Diencephalon (tissue), 1 donor: Measurements from ENCODE around the gene HNF4A. TPM values are rescaled to one million over a fixed set of nuclear protein-coding genes. Genes with fewer than 3 reads are reported as not detected.

Source experiments
- small RNA-seq: library from RNA; depleted of rRNA; stranded (forward); fragments of <200 nt; gene quantifications from one replicate; pipeline ENCODE3, GENCODE V24; 2014
- total RNA-seq: library from RNA; depleted of rRNA; stranded (reverse); fragments of >200 nt; gene quantifications from one replicate; pipeline ENCODE4 v1.2.3, GENCODE V29; 2014

The HNF4A gene
- not detected for total RNA-seq

DNA sequence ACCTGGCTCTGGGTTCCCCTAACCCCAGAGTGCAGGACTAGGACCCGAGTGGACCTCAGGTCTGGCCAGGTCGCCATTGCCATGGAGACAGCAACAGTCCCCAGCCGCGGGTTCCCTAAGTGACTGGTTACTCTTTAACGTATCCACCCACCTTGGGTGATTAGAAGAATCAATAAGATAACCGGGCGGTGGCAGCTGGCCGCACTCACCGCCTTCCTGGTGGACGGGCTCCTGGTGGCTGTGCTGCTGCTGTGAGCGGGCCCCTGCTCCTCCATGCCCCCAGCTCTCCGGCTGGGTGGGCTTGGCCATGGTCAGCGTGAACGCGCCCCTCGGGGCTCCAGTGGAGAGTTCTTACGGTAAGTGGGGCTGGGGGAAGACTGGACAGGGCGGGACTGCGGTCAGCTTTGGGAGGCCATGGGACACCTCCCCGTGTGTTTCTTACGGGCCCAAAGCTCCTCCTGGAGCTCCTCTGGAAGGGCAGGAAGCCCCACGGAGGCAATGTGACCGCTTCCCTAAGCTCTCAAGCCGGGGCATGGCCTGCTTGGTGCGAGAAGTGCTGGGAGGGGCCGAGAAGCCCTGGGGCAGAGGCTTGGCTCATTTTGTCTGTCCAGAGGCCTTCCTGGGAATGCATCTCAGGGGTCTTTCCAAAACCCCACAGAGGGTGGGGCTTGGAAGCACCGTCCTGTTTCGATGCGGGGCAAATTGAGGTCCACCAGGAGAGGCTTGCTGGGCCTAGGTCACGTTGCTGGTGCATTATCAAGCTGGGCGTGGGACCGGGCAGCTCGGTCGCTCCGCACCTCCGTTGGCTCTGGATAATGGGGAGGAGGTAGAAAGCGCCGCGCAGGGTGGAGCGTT lies at the start of gene HNF4A:
Gene HNF4A, plus strand, starts transcription at position 202 of the 855 bp plus-strand sequence. Its CDS starts 106 bp downstream, at position 308.

DNA sequence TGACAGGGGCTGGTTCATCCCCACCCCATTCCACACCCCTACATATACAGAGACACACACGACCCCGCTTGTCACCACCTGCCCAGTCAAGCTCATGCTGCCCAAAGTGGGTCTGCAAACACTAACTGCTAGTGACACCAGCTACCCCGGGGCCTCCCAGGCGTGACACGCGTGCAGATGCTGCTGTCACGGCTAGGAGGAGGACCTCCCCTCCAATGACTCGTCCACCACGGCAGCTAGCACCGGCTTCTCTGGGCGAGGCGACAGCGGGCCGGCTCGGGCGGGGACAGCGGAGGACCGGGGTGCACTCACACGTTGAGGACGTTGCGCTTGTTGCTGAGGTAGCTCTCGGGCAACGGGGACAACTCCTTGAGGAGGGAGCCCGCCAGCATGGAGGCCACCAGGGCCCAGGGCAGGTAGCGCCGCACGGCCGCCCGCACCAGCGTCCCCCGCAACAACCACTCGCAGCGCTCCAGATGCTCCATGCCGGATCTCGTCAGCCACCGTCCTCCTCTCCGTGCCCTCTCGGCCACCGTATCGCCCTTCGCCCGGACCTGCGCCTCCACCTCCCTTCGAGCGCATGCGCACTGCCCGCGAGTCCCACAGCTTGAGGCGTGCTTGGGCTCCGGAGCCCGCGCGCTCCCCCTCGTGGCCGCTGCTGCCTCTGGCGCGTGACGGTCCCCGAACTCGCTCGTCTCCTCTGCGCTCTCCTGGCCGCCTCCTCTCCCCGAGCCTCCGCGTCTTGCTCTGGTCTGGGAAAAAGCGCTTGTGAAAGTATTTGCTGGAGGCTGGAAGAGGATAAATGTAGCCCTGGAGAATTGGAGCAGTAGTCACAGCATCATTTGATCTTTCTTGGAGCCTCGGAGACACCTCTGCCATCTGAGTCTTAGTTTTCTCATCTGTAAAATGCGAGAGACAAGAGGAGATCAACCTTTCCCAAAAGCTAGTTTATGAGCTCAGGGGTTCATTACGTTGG lies 44.5 kb upstream of the HNF4A start, which contains the start of gene FITM2:
Gene FITM2, minus strand, starts transcription at position 539 of the 976 bp plus-strand sequence. Its CDS starts 54 bp downstream, at position 485.

DNA sequence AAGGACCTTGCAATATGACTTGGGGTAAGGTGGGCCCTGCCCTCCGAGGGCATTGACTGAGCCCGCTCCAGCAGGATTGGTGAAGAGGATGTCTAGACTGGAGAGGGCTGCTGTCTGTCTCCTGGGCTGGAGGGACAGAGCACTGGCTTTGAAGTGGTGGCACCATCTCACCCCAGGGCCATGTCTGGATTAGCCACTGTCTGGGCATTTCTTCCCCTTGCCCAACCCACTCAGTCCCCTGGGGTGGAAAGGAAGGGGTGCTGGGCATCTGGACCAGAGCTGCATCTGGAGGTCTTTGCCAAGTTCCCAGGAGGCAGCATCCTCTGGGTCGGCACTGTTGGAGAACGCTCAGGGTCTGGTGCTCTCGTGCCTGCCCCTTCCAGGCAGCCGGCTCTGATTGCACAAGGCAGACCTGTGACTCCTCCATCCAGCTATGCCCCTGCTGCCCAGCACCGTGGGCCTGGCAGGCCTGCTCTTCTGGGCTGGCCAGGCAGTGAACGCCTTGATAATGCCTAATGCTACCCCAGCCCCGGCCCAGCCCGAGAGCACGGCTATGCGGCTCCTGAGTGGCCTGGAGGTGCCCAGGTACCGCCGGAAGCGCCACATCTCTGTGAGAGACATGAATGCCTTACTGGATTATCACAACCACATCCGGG lies 18.6 kb upstream of the HNF4A start, which contains the start of gene R3HDML:
Gene R3HDML, plus strand, starts transcription at position 319 of the 656 bp plus-strand sequence. Its CDS starts 115 bp downstream, at position 434.

GRCh38 chr20:44475694-44476560 lies 120.4 kb downstream of the HNF4A start, which contains the start of gene TTPAL:
Gene TTPAL, plus strand, starts transcription at chr20:44475874. Its CDS starts 4,126 bp downstream, at chr20:44480000.

Small RNAs within 50 kb of the gene (small RNA-seq; reads per million reads assigned to genes)
- gene MIR3646 (not detected), gene RF00019 (not detected), gene RPL37AP1 (0.21 reads per million)

Other genes starting within 250 kb of the HNF4A start
- gene JPH2, start 168.5 kb upstream of the HNF4A start, total RNA-seq, result 0.46 TPM
- gene OSER1, start 144.9 kb upstream of the HNF4A start, total RNA-seq, result 36.0 TPM
- 91.3 TPM for gene GDAP1L1, start 108.4 kb upstream of the HNF4A start, total RNA-seq
- 15.5 TPM for gene FITM2, start 44.5 kb upstream of the HNF4A start, total RNA-seq
- gene R3HDML, start 18.7 kb upstream of the HNF4A start, total RNA-seq, result not detected
- gene TTPAL, start 120.2 kb downstream of the HNF4A start, total RNA-seq, result 20.3 TPM
- gene SERINC3, start 166.4 kb downstream of the HNF4A start, total RNA-seq, result 116 TPM
- gene PKIG, start 226.9 kb downstream of the HNF4A start, total RNA-seq, result 36.0 TPM